GM18951 (cell line): ENCODE data around the gene UACA.

Experiments used
- POLR2A ChIP-seq: IDR thresholded peaks from 4 replicates; pipeline ENCODE4 v1.6.1; 2011; ENCODE audit warnings: mild to moderate bottlenecking; ENCODE audit not compliant: insufficient read length, insufficient read depth; ENCODE audit errors: extremely low read depth
- in situ Hi-C: fragments of 300-500 bp; cut with MboI; formaldehyde crosslinking; loops from one replicate; pipeline ENCODE4 v1.12.0; 2022; ENCODE audit warnings: low sequenced_read_pairs, mixed read lengths, inconsistent platforms; ENCODE audit not compliant: unreplicated experiment

The UACA gene

GRCh38 chr15:70707686-70708300 is 55.6 kb downstream of the UACA start:
- TF ChIP-seq POLR2A, result no peak
- in situ Hi-C loops, result no loop called here

- in situ Hi-C loops, result no loop called here
- no peak for TF ChIP-seq POLR2A
Observed at GRCh38 chr15:70704731-70705130, 58.6 kb downstream of the UACA start.

- in situ Hi-C loops, result no loop called here
- no peak for TF ChIP-seq POLR2A
Observed at GRCh38 chr15:70704166-70704565, 59.2 kb downstream of the UACA start.

- no peak for TF ChIP-seq POLR2A
- in situ Hi-C loops, result no loop called here
Observed at GRCh38 chr15:70703096-70703878, 60.1 kb downstream of the UACA start.

- TF ChIP-seq POLR2A, result no peak
- in situ Hi-C loops, result no loop called here
Observed at GRCh38 chr15:70702584-70702983, 60.8 kb downstream of the UACA start.

- no peak for TF ChIP-seq POLR2A
- in situ Hi-C loops, result no loop called here
Observed at GRCh38 chr15:70701891-70702568, 61.3 kb downstream of the UACA start.

- TF ChIP-seq POLR2A, result no peak
- in situ Hi-C loops, result no loop called here
Observed at GRCh38 chr15:70701171-70701570, 62.2 kb downstream of the UACA start.

GRCh38 chr15:70699890-70700289 is 63.5 kb downstream of the UACA start:
- TF ChIP-seq POLR2A, result no peak
- in situ Hi-C loops, result no loop called here

- TF ChIP-seq POLR2A, result no peak
- in situ Hi-C loops, result no loop called here
Observed at GRCh38 chr15:70698836-70699390, 64.4 kb downstream of the UACA start.

- in situ Hi-C loops, result no loop called here
- TF ChIP-seq POLR2A, result no peak
Observed at GRCh38 chr15:70698426-70698825, 64.9 kb downstream of the UACA start.

GRCh38 chr15:70690491-70691276 is 72.7 kb downstream of the UACA start:
- in situ Hi-C loops, result no loop called here
- TF ChIP-seq POLR2A, result no peak

- in situ Hi-C loops, result no loop called here
Observed at GRCh38 chr15:70690021-70690420, 73.3 kb downstream of the UACA start.

GRCh38 chr15:70687482-70687881 is 75.9 kb downstream of the UACA start:
- in situ Hi-C loops, result no loop called here
- no peak for TF ChIP-seq POLR2A

More at GRCh38 chr15:70690021-70690420, 73.3 kb downstream of the UACA start:
- no peak for TF ChIP-seq POLR2A
